ENCODE data around the gene CLIC4.
"Not testable (repeated sequence)": the region's sequence is repeated elsewhere in the genome, so short reads cannot be mapped to it uniquely, and the experiment has no call there.

Gene CLIC4

DNA sequence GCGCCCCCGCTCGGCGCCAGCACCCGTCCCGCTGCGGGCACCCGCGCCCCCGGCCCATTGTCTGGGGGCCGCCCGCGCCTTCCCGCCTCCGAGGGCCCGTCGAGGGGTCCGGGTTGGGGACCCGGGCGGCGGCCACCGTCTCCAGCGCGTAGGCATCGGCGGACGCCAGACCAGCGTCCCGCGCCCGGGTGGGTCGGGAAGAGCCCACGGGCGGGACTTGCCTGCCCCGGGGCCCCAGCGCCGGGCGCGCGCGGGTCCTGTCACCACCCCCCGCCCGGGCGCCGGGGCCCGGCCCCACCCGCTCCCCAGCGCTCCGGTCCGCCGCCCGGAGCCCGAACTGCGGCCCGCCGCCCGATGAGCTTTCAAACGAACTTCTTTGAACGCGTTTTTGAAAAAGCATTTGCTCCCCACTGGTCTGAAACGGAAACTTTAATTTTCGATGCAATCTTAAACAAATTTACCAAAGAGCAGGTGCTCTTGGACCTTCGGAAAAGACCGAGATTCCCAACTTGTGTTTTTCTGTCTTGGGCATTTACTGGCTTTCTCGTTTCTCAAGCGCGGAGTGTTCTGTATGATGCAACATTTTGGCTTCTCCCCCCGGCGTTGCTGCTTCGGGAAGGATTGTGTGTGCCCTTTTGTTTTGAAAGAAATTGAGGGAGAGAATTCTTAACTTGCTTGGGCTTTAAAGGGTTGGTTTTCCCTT, 615 bp downstream of the CLIC4 start:
- DNase-seq (ENCODE audit: low read depth in 2 of 2): no peak

GRCh38 chr1:24748191-24749121, 3.2 kb downstream of the CLIC4 start:
- DNase-seq (ENCODE audit: low read depth in 2 of 2): no peak

GRCh38 chr1:24749252-24749651, 4.0 kb downstream of the CLIC4 start:
- no peak for DNase-seq (ENCODE audit: low read depth in 2 of 2)

DNA sequence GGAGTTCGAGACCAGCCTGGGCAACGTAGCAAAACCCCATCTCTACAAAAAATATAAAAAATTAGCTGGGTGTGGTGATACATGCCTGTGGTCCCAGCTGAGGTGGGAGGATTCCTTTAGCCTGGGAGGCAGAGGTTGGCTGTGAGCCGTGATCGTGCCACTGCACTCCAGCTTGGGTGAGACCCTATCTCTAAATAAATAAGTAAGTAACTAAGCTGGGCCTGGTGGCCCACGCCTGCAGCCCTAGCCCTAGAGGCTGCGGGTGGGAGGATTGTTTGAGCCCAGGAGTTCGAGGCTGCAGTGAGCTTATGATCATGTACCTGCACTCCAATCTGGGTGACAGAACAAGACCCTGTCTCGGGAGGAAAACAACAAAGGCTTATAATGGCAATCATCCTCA, 4.6 kb downstream of the CLIC4 start:
- no peak for DNase-seq (ENCODE audit: low read depth in 2 of 2)

GRCh38 chr1:24751833-24752232, 6.6 kb downstream of the CLIC4 start:
- no peak for DNase-seq (ENCODE audit: low read depth in 2 of 2)

DNA sequence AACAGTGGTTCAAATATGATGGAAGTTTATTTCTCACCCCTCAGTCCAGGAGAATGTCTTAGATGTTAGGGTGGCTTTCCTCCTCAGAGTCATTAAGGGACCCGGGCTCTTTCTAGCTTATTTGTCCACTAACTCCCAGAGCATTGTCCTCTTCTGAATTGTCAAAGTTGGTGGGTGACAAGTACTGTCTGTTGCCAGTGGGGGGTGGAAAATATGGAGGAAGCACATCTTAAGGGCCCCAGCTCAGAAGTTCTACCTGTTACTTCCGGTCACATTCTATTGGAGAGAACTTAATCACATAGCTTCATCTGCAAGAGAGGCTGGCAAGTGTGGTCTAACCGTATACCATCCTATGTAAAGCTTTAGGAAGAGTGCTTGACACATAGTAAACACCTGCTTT, 7.1 kb downstream of the CLIC4 start:
- DNase-seq (ENCODE audit: low read depth in 2 of 2): no peak

- no peak for DNase-seq (ENCODE audit: low read depth in 2 of 2)
These were observed 9.0 kb downstream of the CLIC4 start for GRCh38 chr1:24754229-24754628.

- not testable (repeated sequence) for DNase-seq (ENCODE audit: low read depth in 2 of 2)
These were observed 10.1 kb downstream of the CLIC4 start for GRCh38 chr1:24755323-24755722.

GRCh38 chr1:24756395-24756794, 11.1 kb downstream of the CLIC4 start:
- DNase-seq (ENCODE audit: low read depth in 2 of 2): no peak

DNA sequence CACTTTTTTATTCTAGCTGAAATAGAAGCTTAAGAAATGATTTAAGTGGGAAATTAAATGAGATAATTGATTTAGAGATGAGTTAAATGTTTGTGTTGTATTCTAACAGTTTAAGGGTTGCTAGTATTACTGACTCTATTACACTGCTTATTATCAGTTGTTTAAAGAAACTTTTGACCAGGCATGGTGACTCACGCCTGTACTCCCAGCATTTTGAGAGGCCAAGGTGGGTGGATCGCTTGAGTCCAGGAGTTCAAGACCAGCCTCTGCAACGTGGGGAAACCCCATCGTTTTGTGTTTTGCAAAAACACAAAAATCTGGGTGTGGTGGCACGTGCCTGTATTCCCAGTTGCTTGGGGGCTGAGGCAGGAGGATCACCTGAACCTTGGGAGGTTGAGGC, 14.2 kb downstream of the CLIC4 start:
- DNase-seq (ENCODE audit: low read depth in 2 of 2): no peak

- no peak for DNase-seq (ENCODE audit: low read depth in 2 of 2)
These were observed 16.3 kb downstream of the CLIC4 start for GRCh38 chr1:24761582-24761981.

GRCh38 chr1:24762133-24762676, 17.0 kb downstream of the CLIC4 start:
- DNase-seq (ENCODE audit: low read depth in 2 of 2): no peak

DNA sequence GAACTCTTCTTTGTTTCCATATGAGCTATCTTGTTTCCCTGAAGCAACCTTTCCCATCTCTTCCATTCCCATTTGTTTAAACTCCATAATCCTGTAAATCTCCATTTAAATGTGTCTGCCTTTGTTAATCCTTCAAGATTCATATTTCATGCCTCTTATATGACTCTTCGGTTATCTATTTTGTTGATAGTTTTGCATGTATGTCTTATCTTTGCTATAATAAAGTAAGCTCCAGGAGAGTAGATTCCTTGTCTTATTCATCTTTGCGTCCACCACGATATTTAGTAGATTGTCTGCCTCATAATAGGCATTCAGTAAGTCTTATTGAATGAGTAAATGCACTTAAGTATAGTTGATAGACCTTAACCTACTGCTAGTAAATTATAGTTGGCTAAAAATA, 18.4 kb downstream of the CLIC4 start:
- no peak for DNase-seq (ENCODE audit: low read depth in 2 of 2)

- no peak for DNase-seq (ENCODE audit: low read depth in 2 of 2)
These were observed 19.2 kb downstream of the CLIC4 start for GRCh38 chr1:24764439-24764838.

GRCh38 chr1:24764848-24765247, 19.6 kb downstream of the CLIC4 start:
- DNase-seq (ENCODE audit: low read depth in 2 of 2): no peak

DNA sequence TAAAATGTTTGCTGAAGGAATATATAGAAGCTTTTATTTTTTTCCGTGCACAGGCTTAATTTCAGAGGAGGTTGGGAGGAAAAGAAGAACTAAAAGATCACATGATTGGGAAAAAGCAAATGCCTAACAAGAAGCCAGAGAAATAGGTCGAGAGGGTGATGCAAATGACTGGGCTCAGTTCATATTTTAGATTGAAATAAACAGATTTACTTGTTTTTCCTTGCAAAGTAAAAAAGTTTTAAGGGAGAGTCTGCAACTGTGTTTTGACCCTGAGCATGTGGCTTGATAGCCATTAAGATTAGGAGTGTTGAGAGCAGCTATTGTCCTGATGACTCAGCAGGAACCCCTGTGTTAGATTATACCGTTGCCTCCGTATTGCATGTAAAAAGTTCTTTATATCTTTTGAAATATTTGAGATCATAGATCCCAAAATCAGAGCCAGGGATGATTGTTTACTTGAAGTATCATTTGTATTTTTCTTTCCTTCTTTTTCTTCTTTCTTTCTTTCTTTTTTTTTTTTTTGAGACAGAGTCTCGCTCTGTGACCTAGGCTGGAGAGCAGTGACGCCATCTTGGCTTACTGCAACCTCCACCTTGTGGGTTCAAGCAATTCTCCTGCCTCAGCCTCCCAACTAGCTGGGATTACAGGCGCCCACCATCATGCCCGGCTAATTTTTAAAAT, 20.2 kb downstream of the CLIC4 start:
- no peak for DNase-seq (ENCODE audit: low read depth in 2 of 2)

DNA sequence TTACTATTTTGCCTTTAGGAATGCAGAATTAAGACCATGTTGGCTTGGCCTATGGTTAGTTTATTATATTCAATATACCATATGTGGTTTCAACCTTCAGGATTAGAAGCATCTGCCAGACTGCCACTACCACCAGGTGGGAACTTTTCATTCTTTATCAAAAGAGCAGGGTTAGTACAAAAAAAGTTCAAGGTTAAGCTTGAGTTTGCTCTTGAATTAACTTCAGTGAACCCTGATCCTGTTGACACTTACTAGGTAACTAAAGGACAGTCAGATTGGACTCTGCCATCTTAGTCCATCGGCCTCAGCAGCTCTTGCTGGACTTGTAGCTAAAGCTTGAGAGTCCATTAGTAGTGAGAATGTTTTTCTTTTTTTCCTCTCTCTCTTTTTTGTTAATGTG, 22.1 kb downstream of the CLIC4 start:
- no peak for DNase-seq (ENCODE audit: low read depth in 2 of 2)

GRCh38 chr1:24768873-24769605, 23.8 kb downstream of the CLIC4 start:
- no peak for DNase-seq (ENCODE audit: low read depth in 2 of 2)

GRCh38 chr1:24769656-24770651, 24.7 kb downstream of the CLIC4 start:
- DNase-seq (ENCODE audit: low read depth in 2 of 2): no peak

DNA sequence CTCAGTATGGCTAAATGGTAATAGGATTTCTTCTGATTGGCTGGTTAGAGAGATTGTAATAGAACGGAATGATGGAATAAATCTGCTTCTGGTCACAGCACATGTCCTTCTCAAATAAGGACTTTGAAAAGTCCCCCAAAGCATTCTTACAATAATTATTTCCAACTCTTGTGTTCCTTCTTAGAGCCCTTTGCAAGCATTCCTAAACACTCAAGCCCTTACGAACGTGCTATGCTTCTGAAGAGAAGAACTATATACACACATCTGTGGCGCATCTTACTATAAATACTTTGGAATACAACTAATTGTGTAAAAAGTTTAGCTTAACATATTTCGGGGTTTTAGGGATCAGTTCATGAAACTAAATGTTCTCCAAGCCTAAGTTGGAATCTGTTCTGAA, 25.6 kb downstream of the CLIC4 start:
- DNase-seq (ENCODE audit: low read depth in 2 of 2): no peak
